Measurements from ENCODE around the gene DEPDC4.
A peak's percentile ranks its signal among the peaks of the same experiment; 100 is the strongest.

Gene DEPDC4

GRCh38 chr12:100215209-100215608 lies 51.7 kb downstream of the DEPDC4 start:
- no peak for DNase-seq (ENCODE audit: low read depth in 4 of 4, low spot score in 1 of 4)

- DNase-seq (ENCODE audit: low read depth in 4 of 4, low spot score in 1 of 4) = no peak
Observed at GRCh38 chr12:100214518-100214917, 52.4 kb downstream of the DEPDC4 start.

- DNase-seq (ENCODE audit: low read depth in 4 of 4, low spot score in 1 of 4) = no peak
Observed at GRCh38 chr12:100213016-100213891, 53.6 kb downstream of the DEPDC4 start.

GRCh38 chr12:100211698-100212097 lies 55.2 kb downstream of the DEPDC4 start:
- DNase-seq (ENCODE audit: low read depth in 4 of 4, low spot score in 1 of 4) = no peak

- no peak for DNase-seq (ENCODE audit: low read depth in 4 of 4, low spot score in 1 of 4)
Observed at GRCh38 chr12:100208834-100209233, 58.0 kb downstream of the DEPDC4 start.

GRCh38 chr12:100207311-100207710 lies 59.6 kb downstream of the DEPDC4 start:
- no peak for DNase-seq (ENCODE audit: low read depth in 4 of 4, low spot score in 1 of 4)

GRCh38 chr12:100201604-100202423 lies 65.1 kb downstream of the DEPDC4 start:
- DNase-seq (ENCODE audit: low read depth in 4 of 4, low spot score in 1 of 4) = no peak

GRCh38 chr12:100200463-100201181 lies 66.3 kb downstream of the DEPDC4 start, which contains the start of gene ACTR6:
TSS of gene ACTR6 (plus strand) at chr12:100200815. CDS start at chr12:100200852, 37 bp downstream.
- peak; percentile 90 to 96 (median 92) for DNase-seq (ENCODE audit: low read depth in 4 of 4, low spot score in 1 of 4)

GRCh38 chr12:100199347-100200149 lies 67.3 kb downstream of the DEPDC4 start:
- peak; percentile 38 to 67 (median 52) for DNase-seq (ENCODE audit: low read depth in 4 of 4, low spot score in 1 of 4)

GRCh38 chr12:100199023-100199346 lies 67.9 kb downstream of the DEPDC4 start:
- no peak for DNase-seq (ENCODE audit: low read depth in 4 of 4, low spot score in 1 of 4)

GRCh38 chr12:100197486-100197885 lies 69.4 kb downstream of the DEPDC4 start:
- no peak for DNase-seq (ENCODE audit: low read depth in 4 of 4, low spot score in 1 of 4)

GRCh38 chr12:100193085-100193484 lies 73.8 kb downstream of the DEPDC4 start:
- no peak for DNase-seq (ENCODE audit: low read depth in 4 of 4, low spot score in 1 of 4)
